ENCODE measurements around the gene ALKBH6. TPM values are rescaled to one million over a fixed set of nuclear protein-coding genes. Genes with fewer than 3 reads are reported as not detected.

The ALKBH6 gene
- total RNA-seq, 4 donors from 2014 or later, result 14.6 to 28.6 (median 18.8) TPM

GRCh38 chr19:36025541-36025940, 11.5 kb upstream of the ALKBH6 start:
- intact Hi-C loops (cut with DNase I), result no loop called here
- H3K4me1 ChIP-seq, result no peaks in the 10 kb centered on the region
- H3K27me3 ChIP-seq, result no peaks in the 10 kb centered on the region
- no peak overlapping the region for H3K27ac ChIP-seq
- WGBS, 2 donors, result 31 to 80% methylated on average over 1 of the region's 1 CpG
- no peak for TF ChIP-seq POLR2A (IDR thresholded peaks at IDR 0.05)
- TF ChIP-seq CTCF (IDR thresholded peaks at IDR 0.05), result no peak
- H3K9me3 ChIP-seq, result no peaks in the 10 kb centered on the region
- H3K36me3 ChIP-seq, result peaks cover 0 to 75% (median 4%) of the 10 kb centered on the region in 3 donors
- no peak for DNase-seq
- no peak overlapping the region for H3K4me3 ChIP-seq

- TF ChIP-seq CTCF (IDR thresholded peaks at IDR 0.05) (no peak), POLR2A (IDR thresholded peaks at IDR 0.05) (no peak)
- H3K27me3 ChIP-seq, result no peaks in the 10 kb centered on the region
- H3K4me3 ChIP-seq, result no peak overlapping the region
- H3K36me3 ChIP-seq, result peaks cover 0 to 89% (median 4%) of the 10 kb centered on the region in 3 donors
- H3K9me3 ChIP-seq, result no peaks in the 10 kb centered on the region
- DNase-seq, result no peak
- H3K4me1 ChIP-seq, result no peaks in the 10 kb centered on the region
- WGBS, 2 donors, result 88 to 91% methylated on average over 4 to 5 of the region's 5 CpGs
- H3K27ac ChIP-seq, result no peak overlapping the region
- intact Hi-C loops (cut with DNase I), result no loop called here
These were observed 9.4 kb upstream of the ALKBH6 start for GRCh38 chr19:36023432-36023831.

GRCh38 chr19:36019061-36019670, 5.2 kb upstream of the ALKBH6 start:
- Histone ChIP-seq H3K36me3 (peaks cover 0 to 72% (median 0%) of the 10 kb centered on the region in 3 donors), H3K27me3 (no peaks in the 10 kb centered on the region), H3K27ac (no peak overlapping the region), H3K4me3 (no peak overlapping the region), H3K9me3 (no peaks in the 10 kb centered on the region), H3K4me1 (peaks cover 6 to 10% (median 7%) of the 10 kb centered on the region in 3 donors)
- intact Hi-C loops (cut with DNase I), result no loop called here
- no peak for TF ChIP-seq POLR2A (IDR thresholded peaks at IDR 0.05)
- TF ChIP-seq CTCF (IDR thresholded peaks at IDR 0.05), result no peak
- no peak for DNase-seq
- 92% methylated on average over 9 to 22 of the region's 22 CpGs for WGBS, 2 donors

- WGBS, 2 donors, result 16 to 28% methylated on average over 9 to 12 of the region's 15 CpGs
- no peaks in the 10 kb centered on the region for H3K27me3 ChIP-seq
- H3K36me3 ChIP-seq, result peaks cover 0 to 24% (median 0%) of the 10 kb centered on the region in 3 donors
- TF ChIP-seq CTCF (IDR thresholded peaks at IDR 0.05), result no peak
- no peak for TF ChIP-seq POLR2A (IDR thresholded peaks at IDR 0.05)
- intact Hi-C loops (cut with DNase I), result no loop called here
- DNase-seq, result no peak
- H3K4me1 ChIP-seq, result peaks cover 19 to 41% (median 19%) of the 10 kb centered on the region in 3 donors
- H3K9me3 ChIP-seq, result no peaks in the 10 kb centered on the region
- H3K27ac ChIP-seq, result peak overlapping the region; percentile 87 to 94 (median 89)
- H3K4me3 ChIP-seq, result peak overlapping the region; percentile 58 to 80 (median 74)
These were observed 567 bp downstream of the ALKBH6 start for GRCh38 chr19:36013280-36014011.

- Histone ChIP-seq H3K4me1 (peaks cover 19 to 47% (median 21%) of the 10 kb centered on the region in 3 donors), H3K9me3 (no peaks in the 10 kb centered on the region), H3K36me3 (no peaks in the 10 kb centered on the region), H3K27me3 (no peaks in the 10 kb centered on the region), H3K4me3 (no peak overlapping the region), H3K27ac (no peak overlapping the region)
- whole genome bisulfite sequencing, 2 donors, result 91 to 94% methylated on average over 2 to 8 of the region's 11 CpGs
- no peak for TF ChIP-seq CTCF (IDR thresholded peaks at IDR 0.05)
- no peak for TF ChIP-seq POLR2A (IDR thresholded peaks at IDR 0.05)
- no peak for DNase-seq
- intact Hi-C loops (cut with DNase I), result no loop called here
These were observed 3.6 kb downstream of the ALKBH6 start for GRCh38 chr19:36010402-36010801.
